Measurements from ENCODE around the gene BORCS8. TPM values are rescaled to one million over a fixed set of nuclear protein-coding genes. Genes with fewer than 3 reads are reported as not detected.
"Not testable (repeated sequence)": the region's sequence is repeated elsewhere in the genome, so short reads cannot be mapped to it uniquely, and the experiment has no call there.

Gene BORCS8
- total and polyA plus RNA-seq, 2 experiments from 2014 or later = 24.7 to 38.0 TPM

DNA sequence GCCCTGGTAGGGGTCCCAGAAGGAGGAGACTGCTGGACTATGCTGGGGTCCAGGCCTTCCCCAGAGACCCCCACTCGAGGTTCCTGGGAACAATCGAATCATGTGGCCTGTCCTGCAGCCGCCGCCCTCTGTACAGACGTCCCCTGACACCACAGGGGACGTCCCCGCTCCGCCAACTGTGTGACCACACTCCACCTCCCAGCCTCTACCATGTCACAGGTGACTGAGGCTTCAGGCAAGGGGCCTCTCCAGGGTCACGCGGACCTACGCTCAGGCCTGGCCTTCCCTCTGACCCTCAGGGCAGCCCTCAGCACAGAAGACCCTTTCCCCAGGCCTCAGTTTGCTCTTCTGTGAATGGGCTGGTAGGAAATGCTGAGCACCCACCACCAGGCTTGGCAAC, 40.5 kb downstream of the BORCS8 start:
- TF ChIP-seq CTCF (IDR thresholded peaks at IDR 0.05; ENCODE audit: low read depth, low read length) = no peak
- no peak for DNase-seq (ENCODE audit: low read depth in 1 of 2, low spot score in 1 of 2)
- Histone ChIP-seq H3K4me1 (ENCODE audit: low read depth) (no peaks in the 10 kb centered on the region), H3K27me3 (no peaks in the 10 kb centered on the region), H3K9me3 (ENCODE audit: low read depth) (no peaks in the 10 kb centered on the region), H3K4me3 (no peak overlapping the region), H3K36me3 (no peaks in the 10 kb centered on the region), H3K27ac (no peak overlapping the region)

- Histone ChIP-seq H3K4me1 (ENCODE audit: low read depth) (no peaks in the 10 kb centered on the region), H3K27me3 (no peaks in the 10 kb centered on the region), H3K4me3 (no peak overlapping the region), H3K36me3 (no peaks in the 10 kb centered on the region), H3K9me3 (ENCODE audit: low read depth) (no peaks in the 10 kb centered on the region), H3K27ac (no peak overlapping the region)
- no peak for TF ChIP-seq CTCF (IDR thresholded peaks at IDR 0.05; ENCODE audit: low read depth, low read length)
- no peak for DNase-seq (ENCODE audit: low read depth in 1 of 2, low spot score in 1 of 2)
Measured at GRCh38 chr19:19149435-19149834, 42.5 kb downstream of the BORCS8 start.

DNA sequence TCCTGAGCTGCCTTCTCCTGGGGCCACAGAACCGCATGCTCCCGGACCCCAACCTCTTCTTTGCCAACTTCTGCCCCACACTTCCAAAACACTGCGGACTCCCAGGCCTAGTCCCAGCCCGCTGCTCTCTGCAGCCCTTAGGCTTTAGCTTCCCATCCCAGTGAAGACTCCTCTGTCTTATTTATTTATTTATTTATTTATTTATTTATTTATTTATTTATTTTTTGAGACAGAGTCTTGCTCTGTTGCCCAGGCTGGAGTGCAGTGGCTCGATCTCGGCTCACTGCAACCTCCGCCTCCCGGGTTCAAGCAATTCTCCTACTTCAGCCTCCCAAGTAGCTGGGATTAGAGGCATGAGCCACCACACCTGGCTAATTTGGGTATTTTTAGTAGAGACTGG, 43.4 kb downstream of the BORCS8 start:
- not testable (repeated sequence) for H3K36me3 ChIP-seq; H3K27me3 ChIP-seq; H3K4me3 ChIP-seq; H3K9me3 ChIP-seq (ENCODE audit: low read depth); H3K4me1 ChIP-seq (ENCODE audit: low read depth); H3K27ac ChIP-seq; DNase-seq (ENCODE audit: low read depth in 1 of 2, low spot score in 1 of 2)

DNA sequence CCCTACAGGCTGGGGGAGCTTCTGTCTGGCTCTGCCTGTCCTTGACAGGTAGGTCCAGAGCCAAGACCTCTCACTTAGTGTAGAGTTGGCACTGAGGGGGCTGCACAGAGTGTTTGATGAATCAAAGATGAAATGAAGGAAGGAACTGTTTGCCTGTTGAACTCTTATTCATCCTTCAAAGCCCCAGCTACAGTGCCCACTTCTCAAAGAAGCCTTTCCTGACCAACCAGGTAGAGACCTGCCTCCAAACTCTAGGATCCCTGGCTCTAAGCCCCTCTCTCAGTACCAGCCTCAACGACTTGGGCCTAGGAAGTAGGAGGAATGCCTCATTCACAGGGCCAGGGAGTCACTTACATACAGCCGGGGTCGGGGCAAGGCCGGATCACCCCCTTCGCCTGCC, 44.6 kb downstream of the BORCS8 start:
- no peaks in the 10 kb centered on the region for H3K36me3 ChIP-seq
- H3K27ac ChIP-seq = no peak overlapping the region
- DNase-seq (ENCODE audit: low read depth in 1 of 2, low spot score in 1 of 2) = no peak
- H3K4me1 ChIP-seq (ENCODE audit: low read depth) = no peaks in the 10 kb centered on the region
- TF ChIP-seq CTCF (IDR thresholded peaks at IDR 0.05; ENCODE audit: low read depth, low read length) = no peak
- H3K27me3 ChIP-seq = no peaks in the 10 kb centered on the region
- no peaks in the 10 kb centered on the region for H3K9me3 ChIP-seq (ENCODE audit: low read depth)
- no peak overlapping the region for H3K4me3 ChIP-seq

GRCh38 chr19:19146865-19147264, 45.1 kb downstream of the BORCS8 start:
- DNase-seq (ENCODE audit: low read depth in 1 of 2, low spot score in 1 of 2) = no peak
- no peak overlapping the region for H3K4me3 ChIP-seq
- no peaks in the 10 kb centered on the region for H3K36me3 ChIP-seq
- TF ChIP-seq CTCF (IDR thresholded peaks at IDR 0.05; ENCODE audit: low read depth, low read length) = no peak
- no peaks in the 10 kb centered on the region for H3K9me3 ChIP-seq (ENCODE audit: low read depth)
- no peaks in the 10 kb centered on the region for H3K27me3 ChIP-seq
- no peaks in the 10 kb centered on the region for H3K4me1 ChIP-seq (ENCODE audit: low read depth)
- H3K27ac ChIP-seq = no peak overlapping the region

DNA sequence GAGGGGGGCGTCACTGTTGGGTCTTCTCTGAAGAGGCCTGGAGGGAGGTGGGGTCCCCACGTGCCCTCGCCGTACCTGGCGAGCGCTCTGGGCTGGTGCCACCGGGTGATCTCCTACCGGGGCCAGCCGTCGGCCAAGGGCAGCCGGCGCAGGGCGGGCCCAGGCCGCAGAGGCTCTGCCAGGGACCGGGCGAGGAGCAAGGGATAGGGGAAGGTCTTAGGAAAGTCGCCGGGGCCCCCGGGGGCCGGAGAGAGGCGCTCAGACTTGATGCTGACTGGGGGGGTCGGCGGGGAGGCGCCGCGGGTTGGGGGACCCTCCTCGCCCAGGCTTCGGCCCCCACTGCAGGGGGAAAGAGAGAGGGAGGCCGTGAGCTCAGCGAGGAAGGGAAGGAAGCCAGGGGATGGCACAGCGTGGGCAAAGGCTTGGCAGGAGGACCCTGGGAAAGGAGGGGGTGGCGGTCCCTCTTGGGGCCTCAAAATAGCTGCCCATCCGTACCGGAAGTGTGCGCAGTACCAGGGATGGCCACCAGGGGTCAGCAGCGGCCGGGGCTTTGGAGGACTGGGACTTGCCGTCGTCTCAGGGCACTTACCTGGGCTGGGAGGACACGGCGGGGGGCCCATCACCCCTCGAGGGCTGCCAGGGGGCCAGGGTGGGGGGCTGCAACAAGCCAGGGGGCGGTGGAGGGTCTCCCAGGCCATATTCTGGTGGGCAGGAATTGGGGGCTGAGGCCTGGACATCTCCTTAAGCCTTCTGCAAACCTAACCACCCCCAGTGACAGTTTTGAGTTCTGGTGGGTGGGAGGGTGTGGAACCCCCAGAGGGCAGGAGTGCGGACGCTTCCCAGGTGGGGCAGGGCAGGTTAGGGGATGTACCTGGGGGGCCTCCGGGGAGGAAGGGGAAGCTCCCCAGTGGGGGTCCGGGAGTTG, 46.0 kb downstream of the BORCS8 start:
- Histone ChIP-seq H3K36me3 (no peaks in the 10 kb centered on the region), H3K9me3 (ENCODE audit: low read depth) (no peaks in the 10 kb centered on the region), H3K4me1 (ENCODE audit: low read depth) (no peaks in the 10 kb centered on the region), H3K27ac (no peak overlapping the region), H3K4me3 (no peak overlapping the region), H3K27me3 (peaks cover 2% of the 10 kb centered on the region)
- peak; percentile 70 to 73 for DNase-seq (ENCODE audit: low read depth in 1 of 2, low spot score in 1 of 2)
- peak; percentile 90 for TF ChIP-seq CTCF (IDR thresholded peaks at IDR 0.05; ENCODE audit: low read depth, low read length)
